HG02678 (cell line): ENCODE results near the gene TUBA4B.
A peak's percentile ranks its signal among the peaks of the same experiment; 100 is the strongest.
"Not testable (repeated sequence)": the region's sequence is repeated elsewhere in the genome, so short reads cannot be mapped to it uniquely, and the experiment has no call there.

Experiments used
- ATAC-seq: cut with Tn5 transposase; IDR thresholded peaks from one replicate; pipeline ENCODE4 v1.9.1; 2021; ENCODE audit warnings: mild to moderate bottlenecking, moderate library complexity; ENCODE audit not compliant: unreplicated experiment

The TUBA4B gene

GRCh38 chr2:219273937-219274336 is 20.9 kb downstream of the TUBA4B start:
- no peak for ATAC-seq

GRCh38 chr2:219274361-219274921 is 21.4 kb downstream of the TUBA4B start:
- no peak for ATAC-seq

- peak; percentile 26 for ATAC-seq
Measured at GRCh38 chr2:219277703-219278654, 24.9 kb downstream of the TUBA4B start.

- ATAC-seq: no peak
Measured at GRCh38 chr2:219278655-219279150, 25.7 kb downstream of the TUBA4B start.

DNA sequence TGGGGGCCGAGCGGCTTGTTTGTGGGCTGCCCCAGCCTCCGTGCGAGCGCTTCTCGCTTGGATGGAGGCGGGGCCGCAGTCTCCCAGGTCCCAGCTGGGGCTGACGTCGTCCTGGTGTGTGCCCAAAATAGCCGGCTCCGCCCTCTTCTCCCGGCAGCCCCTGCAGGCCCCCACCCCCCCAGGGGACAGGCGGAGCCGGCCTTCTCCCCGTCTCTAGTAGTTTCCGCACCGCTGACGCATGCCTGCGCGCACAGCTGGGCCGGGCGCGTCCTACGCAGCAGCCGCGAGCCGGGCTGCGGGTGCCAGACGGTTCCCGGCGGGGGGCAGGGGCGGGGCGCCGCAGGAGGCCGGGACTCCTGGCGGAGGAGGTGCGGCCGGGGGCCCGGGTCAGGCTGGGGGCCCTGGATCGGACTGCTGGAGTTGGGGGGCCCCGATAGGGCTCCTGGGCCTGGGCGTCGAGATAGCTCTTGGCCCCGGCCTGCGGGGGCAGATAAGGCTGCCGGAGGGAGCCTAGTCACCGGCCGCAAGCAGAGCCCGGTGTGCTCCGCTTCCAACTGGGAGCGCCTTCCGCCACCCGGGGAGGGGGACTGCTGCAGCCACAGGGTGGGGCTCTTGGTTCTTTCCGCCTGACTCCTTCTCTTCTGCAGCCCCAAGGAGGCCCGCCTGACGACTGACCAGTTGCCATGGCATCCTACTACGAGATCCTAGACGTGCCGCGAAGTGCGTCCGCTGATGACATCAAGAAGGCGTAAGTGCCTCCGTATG is 26.3 kb downstream of the TUBA4B start, which contains the start of gene DNAJB2:
Gene DNAJB2 (plus strand): TSS at position 216 of the 765 bp plus-strand sequence. CDS start 468 bp downstream, at position 684.
- ATAC-seq: peak; percentile 84

- no peak for ATAC-seq
Measured at GRCh38 chr2:219279916-219280516, 27.0 kb downstream of the TUBA4B start.

- no peak for ATAC-seq
Measured at GRCh38 chr2:219280651-219281050, 27.6 kb downstream of the TUBA4B start.

GRCh38 chr2:219281588-219281987 is 28.5 kb downstream of the TUBA4B start:
- ATAC-seq: no peak

GRCh38 chr2:219282375-219282774 is 29.3 kb downstream of the TUBA4B start:
- ATAC-seq: no peak

- no peak for ATAC-seq
Measured at GRCh38 chr2:219282943-219283581, 30.0 kb downstream of the TUBA4B start.

DNA sequence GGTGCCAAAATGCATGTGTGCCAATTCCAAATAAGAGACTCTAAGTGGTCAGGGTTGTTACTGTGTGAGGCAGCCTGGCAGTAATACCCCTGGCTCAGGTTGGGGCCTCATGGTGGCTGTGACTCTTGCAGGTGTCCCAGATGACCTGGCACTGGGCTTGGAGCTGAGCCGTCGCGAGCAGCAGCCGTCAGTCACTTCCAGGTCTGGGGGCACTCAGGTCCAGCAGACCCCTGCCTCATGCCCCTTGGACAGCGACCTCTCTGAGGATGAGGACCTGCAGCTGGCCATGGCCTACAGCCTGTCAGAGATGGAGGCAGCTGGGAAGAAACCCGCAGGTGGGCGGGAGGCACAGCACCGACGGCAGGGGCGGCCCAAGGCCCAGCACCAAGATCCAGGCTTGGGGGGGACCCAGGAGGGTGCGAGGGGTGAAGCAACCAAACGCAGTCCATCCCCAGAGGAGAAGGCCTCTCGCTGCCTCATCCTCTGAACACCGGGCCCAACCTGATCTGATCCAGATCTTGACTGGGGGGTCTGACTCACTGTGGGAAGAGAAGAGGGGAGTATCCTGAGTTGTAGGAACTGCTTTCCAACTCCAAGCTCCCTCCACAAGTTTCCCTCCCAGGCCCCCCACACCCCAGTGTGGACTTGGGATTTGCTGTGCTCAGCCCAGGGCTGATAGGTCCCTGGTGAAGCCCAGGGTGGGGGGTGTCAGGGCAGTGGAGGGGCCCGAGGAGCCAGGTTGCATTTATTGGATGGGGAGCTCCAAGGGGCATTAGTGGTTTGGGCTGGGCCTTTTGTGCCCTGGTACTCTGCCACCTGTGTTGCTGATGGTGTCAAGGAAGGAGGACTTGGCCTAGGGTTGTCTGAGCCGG is 31.7 kb downstream of the TUBA4B start:
- no peak for ATAC-seq

DNA sequence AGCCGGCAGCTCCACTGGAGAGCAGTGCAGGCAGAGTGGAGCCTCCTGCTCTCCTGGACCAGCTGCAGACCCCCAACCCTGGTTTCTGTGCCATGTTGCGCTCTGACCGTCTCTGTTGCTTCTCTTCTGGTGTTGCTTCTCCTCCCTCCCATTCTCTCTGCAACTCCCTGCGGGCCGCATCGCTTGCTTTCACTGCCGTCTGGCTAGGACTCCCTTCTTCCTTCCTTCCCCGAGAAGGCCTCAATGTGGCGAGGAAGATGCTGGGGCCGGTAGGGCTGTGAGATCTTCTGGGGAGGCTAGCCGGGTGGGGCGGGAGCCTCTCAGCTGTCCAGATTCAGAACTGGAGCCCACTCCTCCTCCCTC is 32.3 kb downstream of the TUBA4B start:
- ATAC-seq: no peak

GRCh38 chr2:219285894-219286425 is 32.9 kb downstream of the TUBA4B start:
- no peak for ATAC-seq

- no peak for ATAC-seq
Measured at GRCh38 chr2:219286436-219287115, 33.5 kb downstream of the TUBA4B start.

DNA sequence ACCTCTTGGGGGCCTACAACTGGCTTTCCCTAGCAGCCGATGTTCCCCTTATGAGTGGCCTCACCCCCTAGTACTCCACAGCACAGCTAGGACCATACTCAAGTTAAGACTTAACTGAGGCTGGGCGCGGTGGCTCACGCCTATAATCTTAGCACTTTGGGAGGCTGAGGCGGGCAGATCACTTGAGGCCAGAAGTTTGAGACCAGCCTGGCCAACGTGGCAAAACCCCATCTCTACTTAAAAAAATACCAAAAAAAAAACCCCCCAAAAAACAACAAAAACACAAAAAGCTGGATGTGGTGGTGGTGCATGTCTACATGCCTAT is 34.0 kb downstream of the TUBA4B start:
- ATAC-seq: not testable (repeated sequence)

DNA sequence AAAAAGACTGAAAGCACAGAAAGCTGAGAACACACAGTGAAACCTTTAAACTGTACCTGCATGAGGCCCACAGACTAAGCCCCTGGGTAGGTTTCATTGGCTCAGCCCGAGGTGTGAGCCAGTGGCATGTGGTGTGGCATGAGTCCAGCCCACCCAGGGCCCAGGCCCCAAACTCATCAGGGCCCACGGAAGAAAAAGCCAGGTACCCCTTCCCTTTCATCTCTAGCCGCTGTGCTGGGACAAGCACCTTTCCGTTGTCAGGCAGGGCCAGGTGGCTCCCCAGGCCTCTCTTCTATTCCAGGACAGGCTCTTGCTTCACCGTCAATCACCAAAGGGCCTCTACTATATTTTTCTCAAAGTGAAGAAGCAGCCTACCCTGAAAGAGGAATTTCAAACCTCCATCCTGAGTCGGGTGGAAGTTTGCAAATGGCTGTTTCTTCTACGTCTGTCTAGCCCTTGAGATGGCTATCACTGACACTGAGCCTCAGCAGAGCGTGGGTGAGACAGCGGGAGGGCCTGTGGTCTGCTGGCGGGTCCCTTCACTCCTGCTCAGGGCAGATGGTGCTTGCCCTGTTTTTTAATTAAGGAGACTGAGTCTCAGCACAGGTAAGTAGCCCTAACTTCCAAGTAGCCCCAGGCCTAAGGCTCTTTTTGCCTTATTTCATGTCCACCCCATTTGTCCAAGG is 34.7 kb downstream of the TUBA4B start:
- ATAC-seq: no peak

- no peak for ATAC-seq
Measured at GRCh38 chr2:219289195-219289536, 36.1 kb downstream of the TUBA4B start.
